ENCODE results near the gene FAHD2A. TPM values are rescaled to one million over a fixed set of nuclear protein-coding genes. Genes with fewer than 3 reads are reported as not detected.

The FAHD2A gene
- total and polyA plus RNA-seq, 2 of the 8 experiments (the other 6 are each of a cell fraction or from before 2014, with no cell fraction given): 24.2 to 26.7 TPM

DNA sequence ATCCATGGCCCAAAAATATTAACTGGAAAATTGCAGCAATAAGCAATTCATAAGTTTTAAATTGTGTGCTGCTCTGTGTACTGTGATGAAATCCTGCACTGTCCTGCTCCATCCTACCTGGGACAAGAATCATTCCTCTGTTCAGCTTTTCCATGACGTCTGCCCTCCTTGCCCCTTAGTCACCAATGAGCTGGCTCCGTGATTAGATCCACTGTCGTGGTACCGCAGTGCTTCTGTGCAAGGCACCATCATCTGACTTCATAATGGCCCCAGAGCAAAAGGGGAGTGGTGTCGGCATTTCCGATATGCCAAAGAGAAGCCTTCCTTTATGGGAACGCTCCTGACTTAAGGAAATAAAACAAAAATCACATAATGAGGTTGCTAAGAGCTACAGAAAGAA, 3.4 kb upstream of the FAHD2A start:
- DNase-seq (ENCODE audit: low read depth in 1 of 2, low spot score in 2 of 2): no peak
- no peak for FAIRE-seq
- TF ChIP-seq HDAC2 (IDR thresholded peaks at IDR 0.05; ENCODE audit: borderline replicate concordance in 1 of 2, low read depth in 2 of 2, low read length in 2 of 2) (no peak), SP2 (IDR thresholded peaks at IDR 0.05; ENCODE audit: low read length) (no peak), EP300 (IDR thresholded peaks at IDR 0.05; ENCODE audit: borderline replicate concordance in 1 of 2, low read depth in 2 of 2, low read length in 2 of 2) (no peak), RAD21 (IDR thresholded peaks at IDR 0.05 in 1 of 2, conservative IDR thresholded peaks at IDR 0.05 in 1 of 2; ENCODE audit: low read depth in 2 of 2, low read length in 2 of 2) (no peak)
- TF ChIP-seq, protein P1, sequence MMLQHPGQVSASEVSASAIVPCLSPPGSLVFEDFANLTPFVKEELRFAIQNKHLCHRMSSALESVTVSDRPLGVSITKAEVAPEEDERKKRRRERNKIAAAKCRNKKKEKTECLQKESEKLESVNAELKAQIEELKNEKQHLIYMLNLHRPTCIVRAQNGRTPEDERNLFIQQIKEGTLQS (IDR thresholded peaks at IDR 0.05; ENCODE audit: insufficient read depth, low read depth, low read length): no peak

More for the DNA sequence above, 3.4 kb upstream of the FAHD2A start:
- Histone ChIP-seq H3K79me1 (ENCODE audit: low read depth, low read length) (peaks cover 2% of the 10 kb centered on the region; the same call in 1 of the 2 replicates), H2BK15ac (ENCODE audit: low read length) (no peak overlapping the region), H3K9ac (replicated peaks in 1 of 4; ENCODE audit: extremely low read depth in 1 of 4, low read depth in 3 of 4, low read length in 3 of 4) (no peak overlapping the region), H3K27ac (ENCODE audit: low read depth, low read length) (no peak overlapping the region), H3K4me2 (ENCODE audit: insufficient read depth in 1 of 2, low read depth in 2 of 2, low read length in 2 of 2) (no peak overlapping the region), H2BK5ac (ENCODE audit: low read depth, low read length) (no peak overlapping the region), H2BK20ac (ENCODE audit: low read length) (no peak overlapping the region), H3K4ac (replicated peaks; ENCODE audit: insufficient read length, low read depth, low read length) (no peak overlapping the region), H2BK12ac (ENCODE audit: low read depth, low read length) (no peak overlapping the region), H3K9me3 (ENCODE audit: insufficient read depth in 2 of 2, low read depth in 1 of 2, low read length in 1 of 2) (peaks cover 17 to 37% of the 10 kb centered on the region in 2 experiments), H3K23ac (ENCODE audit: insufficient read length) (no peak overlapping the region), H2AFZ (ENCODE audit: low read length) (no peak overlapping the region), H3K14ac (ENCODE audit: insufficient read length) (no peak overlapping the region), H3K23me2 (ENCODE audit: low read depth, low read length) (peaks cover 7% of the 10 kb centered on the region; the same call in 1 of the 2 replicates), H4K8ac (ENCODE audit: extremely low read depth, insufficient read depth, low read length) (no peak overlapping the region), H3K27me3 (replicated peaks in 1 of 4; ENCODE audit: control insufficient read depth in 3 of 4, extremely low read depth in 1 of 4, insufficient read depth in 3 of 4, low read length in 3 of 4) (peaks cover 0 to 7% (median 4%) of the 10 kb centered on the region in 4 experiments; a peak in 3 of 7 replicates), H2BK120ac (replicated peaks; ENCODE audit: low read depth, low read length) (no peak overlapping the region), H3K56ac (replicated peaks; ENCODE audit: insufficient read length, low read depth, low read length) (no peak overlapping the region), H3K4me1 (replicated peaks in 1 of 4; ENCODE audit: control insufficient read depth in 3 of 4, insufficient read depth in 4 of 4, low read length in 3 of 4) (peaks cover 0 to 3% (median 2%) of the 10 kb centered on the region in 4 experiments; a peak in 4 of 7 replicates), H2AK5ac (ENCODE audit: low read depth, low read length) (no peak overlapping the region), H3K36me3 (ENCODE audit: control insufficient read depth in 2 of 4, insufficient read depth in 4 of 4, low read length in 3 of 4) (no peaks in the 10 kb centered on the region), H4K20me1 (replicated peaks in 1 of 2; ENCODE audit: control insufficient read depth in 1 of 2, insufficient read depth in 2 of 2, low read length in 2 of 2) (peaks cover 0 to 2% of the 10 kb centered on the region in 2 experiments), H4K5ac (ENCODE audit: insufficient read length, low read depth, low read length) (no peak overlapping the region), H3K4me3 (ENCODE audit: extremely low read depth in 1 of 4, insufficient read depth in 2 of 4, low read depth in 3 of 4, low read length in 4 of 4) (no peak overlapping the region), H3K79me2 (ENCODE audit: control insufficient read depth in 1 of 2, insufficient read depth in 2 of 2, low read length in 2 of 2) (peaks cover 0 to 13% of the 10 kb centered on the region in 2 experiments; a peak in 2 of 4 replicates), H4K91ac (replicated peaks; ENCODE audit: insufficient read length, low read length) (no peak overlapping the region), H3K18ac (ENCODE audit: extremely low read depth, low read length) (no peak overlapping the region)
- 85% methylated on average over 6 of the region's 7 CpGs; no CpG with 5 or more reads in 1 of the 2 experiments for WGBS, 2 experiments (ENCODE audit: extremely low coverage in 1 of 2, insufficient coverage in 1 of 2, insufficient read length in 1 of 2, insufficient replicate concordance in 2 of 2, low coverage in 1 of 2, low lambda C conversion rate in 2 of 2, missing lambda C conversion rate in 1 of 2)
- POLR2A ChIA-PET (ENCODE audit: partially characterized antibody): no interaction called here
- CTCF ChIA-PET (ENCODE audit: partially characterized antibody): interaction anchor here (1.5 kb wide), 1 partner anchor 12 kb away, joined by 4 read pairs; no protein-coding TSS in a partner anchor
